Sigmoid colon (tissue), 7 donors: ENCODE measurements around the gene REX1BD. TPM values are rescaled to one million over a fixed set of nuclear protein-coding genes. Genes with fewer than 3 reads are reported as not detected.

Experiments
- DNase-seq: peaks from one replicate; pipeline ENCODE4 v3.0.0-alpha.2; 2019
- H3K27ac ChIP-seq, 4 donors: fragments of 200-600 bp; sonication (generic); one replicate each; pipeline ENCODE4 v1.5.1; 2016 to 2019; ENCODE audit warnings: mild to moderate bottlenecking in 1 of 4
- H3K27me3 ChIP-seq, 3 donors: fragments of 200-600 bp; sonication (generic); one replicate each; pipeline ENCODE4 v1.5.1; 2019; ENCODE audit warnings: mild to moderate bottlenecking in 1 of 3
- H3K36me3 ChIP-seq, 4 donors: fragments of 200-600 bp; sonication (generic); one replicate each; pipeline ENCODE4 v1.5.1; 2016 to 2019
- H3K4me1 ChIP-seq, 4 donors: fragments of 200-600 bp; sonication (generic); one replicate each; pipeline ENCODE4 v1.5.1; 2017 to 2019
- H3K4me3 ChIP-seq, 4 donors: fragments of 200-600 bp; sonication (generic); one replicate each; pipeline ENCODE4 v1.5.1; 2017 to 2019; ENCODE audit warnings: mild to moderate bottlenecking in 2 of 4, moderate library complexity in 1 of 4
- H3K9me3 ChIP-seq, 4 donors: fragments of 200-600 bp in 3 of 4; sonication (generic) in 3 of 4; one replicate each; pipeline versions ENCODE4 v1.5.1 to v1.6.1; 2013 to 2019
- CTCF ChIP-seq, 4 experiments: fragments of 450-650 bp in 3 of 4; fragments of 200-600 bp in 1 of 4; IDR thresholded peaks; one replicate each; pipeline ENCODE4 v1.5.1; 2016 to 2019; ENCODE audit warnings: antibody characterized with exemption in 4 of 4, mild to moderate bottlenecking in 3 of 4, moderate library complexity in 2 of 4
- EP300 ChIP-seq, 4 donors: sonication (generic); formaldehyde crosslinking; IDR thresholded peaks; one replicate each; pipeline ENCODE4 v1.6.1; 2017; ENCODE audit warnings: antibody characterized with exemption in 4 of 4
- POLR2A ChIP-seq, 2 donors: fragments of 450-650 bp; IDR thresholded peaks; one replicate each; pipeline ENCODE4 v1.6.1; 2016; ENCODE audit warnings: antibody characterized with exemption in 2 of 2, mild to moderate bottlenecking in 2 of 2, moderate library complexity in 2 of 2
- POLR2AphosphoS5 ChIP-seq, 4 donors: sonication (generic); formaldehyde crosslinking; IDR thresholded peaks; one replicate each; pipeline ENCODE4 v1.6.1; 2017; ENCODE audit warnings: antibody characterized with exemption in 4 of 4
- WGBS, 2 donors: extraction: QIAGEN DNeasy Blood & Tissue Kit; methylation state at CpG; one replicate each; pipeline ENCODE4 v1.1.7; 2013; 5-methylcytosine and 5-hydroxymethylcytosine counted together
- intact Hi-C: fragments of 100-400 bp; cut with DNase I; formaldehyde crosslinking; loops from one replicate; pipeline ENCODE4 v1.15.1; 2023
- polyA plus RNA-seq, 3 donors: library from polyadenylated mRNA; stranded (reverse); fragments of 200-250 nt; gene quantifications; one replicate each; pipeline ENCODE4 v1.2.3, GENCODE V29; 2013
- total RNA-seq, 4 donors: library from RNA; depleted of rRNA; stranded (reverse); fragments of >200 nt; gene quantifications; one replicate each; pipeline ENCODE4 v1.1.0, GENCODE V29; 2016
- donor health status: healthy with polysubstance abuse.
- donor health status: Bipolar disorder and iron deficiency.
- donor health status: healthy.

REX1BD gene
- total and polyA plus RNA-seq, 7 donors = 40.5 to 101 (median 76.7) TPM

GRCh38 chr19:18576383-18576782 is 12.2 kb upstream of the REX1BD start:
- intact Hi-C loops = no loop called here

GRCh38 chr19:18577365-18577914 is 11.2 kb upstream of the REX1BD start:
- intact Hi-C loops = no loop called here

More at GRCh38 chr19:18576383-18576782, 12.2 kb upstream of the REX1BD start:
- WGBS, 2 donors = 85 to 87% methylated on average over 8 of the region's 8 CpGs
- no peak overlapping the region for H3K4me3 ChIP-seq
- no peak overlapping the region for H3K27ac ChIP-seq
- H3K27me3 ChIP-seq = no peaks in the 10 kb centered on the region
- peaks cover 0 to 18% (median 17%) of the 10 kb centered on the region in 4 donors for H3K4me1 ChIP-seq
- no peaks in the 10 kb centered on the region for H3K9me3 ChIP-seq
- H3K36me3 ChIP-seq = peaks cover 19 to 51% (median 33%) of the 10 kb centered on the region in 4 donors
- TF ChIP-seq POLR2AphosphoS5 (IDR thresholded peaks at IDR 0.05) (no peak), CTCF (IDR thresholded peaks at IDR 0.05) (no peak), EP300 (IDR thresholded peaks at IDR 0.05) (no peak), POLR2A (IDR thresholded peaks at IDR 0.05) (no peak)
- no peak for DNase-seq

GRCh38 chr19:18580311-18580710 is 8.3 kb upstream of the REX1BD start:
- intact Hi-C loops = no loop called here
- WGBS, 2 donors = 66 to 75% methylated on average over 7 of the region's 7 CpGs
- Histone ChIP-seq H3K9me3 (no peaks in the 10 kb centered on the region), H3K27ac (no peak overlapping the region), H3K36me3 (peaks cover 1 to 28% (median 13%) of the 10 kb centered on the region in 4 donors), H3K4me1 (no peaks in the 10 kb centered on the region), H3K4me3 (no peak overlapping the region), H3K27me3 (no peaks in the 10 kb centered on the region)
- TF ChIP-seq POLR2AphosphoS5 (IDR thresholded peaks at IDR 0.05) (no peak), POLR2A (IDR thresholded peaks at IDR 0.05) (no peak), CTCF (IDR thresholded peaks at IDR 0.05) (no peak), EP300 (IDR thresholded peaks at IDR 0.05) (no peak)
- no peak for DNase-seq

More at GRCh38 chr19:18577365-18577914, 11.2 kb upstream of the REX1BD start:
- H3K36me3 ChIP-seq = peaks cover 19 to 51% (median 33%) of the 10 kb centered on the region in 4 donors
- H3K27ac ChIP-seq = no peak overlapping the region
- H3K27me3 ChIP-seq = no peaks in the 10 kb centered on the region
- WGBS, 2 donors = 91 to 92% methylated on average over 21 of the region's 21 CpGs
- DNase-seq = no peak
- TF ChIP-seq POLR2A (IDR thresholded peaks at IDR 0.05) = no peak
- TF ChIP-seq POLR2AphosphoS5 (IDR thresholded peaks at IDR 0.05) = no peak
- no peak for TF ChIP-seq CTCF (IDR thresholded peaks at IDR 0.05)
- TF ChIP-seq EP300 (IDR thresholded peaks at IDR 0.05) = no peak
- peaks cover 0 to 14% (median 13%) of the 10 kb centered on the region in 4 donors for H3K4me1 ChIP-seq
- H3K9me3 ChIP-seq = no peaks in the 10 kb centered on the region
- no peak overlapping the region for H3K4me3 ChIP-seq

GRCh38 chr19:18586306-18586705 is 2.3 kb upstream of the REX1BD start:
- no peak for TF ChIP-seq CTCF (IDR thresholded peaks at IDR 0.05)
- TF ChIP-seq EP300 (IDR thresholded peaks at IDR 0.05) = no peak
- TF ChIP-seq POLR2A (IDR thresholded peaks at IDR 0.05) = no peak
- TF ChIP-seq POLR2AphosphoS5 (IDR thresholded peaks at IDR 0.05) = no peak
- H3K4me1 ChIP-seq = peaks cover 0 to 30% (median 23%) of the 10 kb centered on the region in 4 donors
- H3K9me3 ChIP-seq = no peaks in the 10 kb centered on the region
- H3K27ac ChIP-seq = no peak overlapping the region
- H3K36me3 ChIP-seq = peaks cover 0 to 9% (median 3%) of the 10 kb centered on the region in 4 donors
- 49 to 59% methylated on average over 2 of the region's 2 CpGs for WGBS, 2 donors
- intact Hi-C loops = loop anchor here (5.0 kb wide), 3 partner anchors 96 to 246 kb away; partner anchors contain the start of genes CRTC1 and UPF1
- DNase-seq = no peak
- H3K27me3 ChIP-seq = no peaks in the 10 kb centered on the region
- H3K4me3 ChIP-seq = no peak overlapping the region
